Mesothelial cell of epicardium (in vitro differentiated cells): ENCODE results near the gene MPPED1. TPM values are rescaled to one million over a fixed set of nuclear protein-coding genes. Genes with fewer than 3 reads are reported as not detected.

Experiments
- DNase-seq, 2 experiments: peaks; one replicate each; pipeline ENCODE4 v3.0.0; 2021; ENCODE audit warnings: low spot score in 2 of 2; ENCODE audit not compliant: unreplicated experiment in 2 of 2
- H3K27ac Mint-ChIP-seq: 2 replicates; pipeline ENCODE4 v1.8.0; 2021; ENCODE audit warnings: mixed read lengths
- H3K27me3 Mint-ChIP-seq: 2 replicates; pipeline ENCODE4 v1.8.0; 2021; ENCODE audit warnings: low read depth, mixed read lengths
- H3K36me3 Mint-ChIP-seq: 2 replicates; pipeline ENCODE4 v1.8.0; 2021; ENCODE audit warnings: mixed read lengths
- H3K4me1 Mint-ChIP-seq: 2 replicates; pipeline ENCODE4 v1.8.0; 2021; ENCODE audit warnings: mixed read lengths
- H3K4me3 Mint-ChIP-seq: 2 replicates; pipeline ENCODE4 v1.8.0; 2021; ENCODE audit warnings: mild to moderate bottlenecking, moderate library complexity, mixed read lengths
- H3K9me3 Mint-ChIP-seq: 2 replicates; pipeline ENCODE4 v1.8.0; 2021; ENCODE audit warnings: mixed read lengths
- CTCF ChIP-seq: fragments of 200-600 bp; sonication (generic); IDR thresholded peaks from one replicate; pipeline ENCODE4 v1.5.0; 2021; ENCODE audit warnings: antibody characterized with exemption; ENCODE audit not compliant: unreplicated experiment
- total RNA-seq: library from RNA; stranded (reverse); gene quantifications from 3 replicates; pipeline ENCODE4 v1.2.1, GENCODE V29; 2021

The MPPED1 gene
- total RNA-seq, 1 donor from 2014 or later, result 0.76 TPM

GRCh38 chr22:43442386-43443151 is 30.8 kb downstream of the MPPED1 start:
- Mint-ChIP-seq H3K27me3 (peaks cover 66% of the 10 kb centered on the region), H3K4me1 (no peaks in the 10 kb centered on the region), H3K4me3 (no peak overlapping the region), H3K36me3 (no peaks in the 10 kb centered on the region), H3K27ac (no peak overlapping the region), H3K9me3 (no peaks in the 10 kb centered on the region)
- no peak for TF ChIP-seq CTCF
- DNase-seq, result no peak

- Mint-ChIP-seq H3K9me3 (no peaks in the 10 kb centered on the region), H3K4me1 (no peaks in the 10 kb centered on the region), H3K36me3 (no peaks in the 10 kb centered on the region), H3K27me3 (peaks cover 60% of the 10 kb centered on the region), H3K27ac (no peak overlapping the region), H3K4me3 (no peak overlapping the region)
- no peak for DNase-seq
- TF ChIP-seq CTCF, result no peak
Measured at GRCh38 chr22:43443152-43443471, 31.3 kb downstream of the MPPED1 start.

GRCh38 chr22:43446037-43446803 is 34.4 kb downstream of the MPPED1 start:
- no peak for TF ChIP-seq CTCF
- H3K4me3 Mint-ChIP-seq, result no peak overlapping the region
- no peak for DNase-seq
- H3K27ac Mint-ChIP-seq, result no peak overlapping the region
- no peaks in the 10 kb centered on the region for H3K9me3 Mint-ChIP-seq
- peaks cover 35% of the 10 kb centered on the region for H3K27me3 Mint-ChIP-seq
- H3K36me3 Mint-ChIP-seq, result no peaks in the 10 kb centered on the region
- no peaks in the 10 kb centered on the region for H3K4me1 Mint-ChIP-seq

GRCh38 chr22:43446916-43447315 is 35.1 kb downstream of the MPPED1 start:
- TF ChIP-seq CTCF, result no peak
- no peak overlapping the region for H3K27ac Mint-ChIP-seq
- DNase-seq, result no peak
- H3K4me3 Mint-ChIP-seq, result no peak overlapping the region
- peaks cover 34% of the 10 kb centered on the region for H3K27me3 Mint-ChIP-seq
- H3K4me1 Mint-ChIP-seq, result no peaks in the 10 kb centered on the region
- H3K36me3 Mint-ChIP-seq, result no peaks in the 10 kb centered on the region
- H3K9me3 Mint-ChIP-seq, result no peaks in the 10 kb centered on the region

GRCh38 chr22:43447380-43447779 is 35.6 kb downstream of the MPPED1 start:
- Mint-ChIP-seq H3K27ac (no peak overlapping the region), H3K36me3 (no peaks in the 10 kb centered on the region), H3K4me3 (no peak overlapping the region)

More at GRCh38 chr22:43447380-43447779, 35.6 kb downstream of the MPPED1 start:
- H3K27me3 Mint-ChIP-seq, result peaks cover 34% of the 10 kb centered on the region
- no peak for DNase-seq
- no peak for TF ChIP-seq CTCF
- no peaks in the 10 kb centered on the region for H3K4me1 Mint-ChIP-seq
- no peaks in the 10 kb centered on the region for H3K9me3 Mint-ChIP-seq
